CD14-positive monocyte (primary cell): ENCODE results near the gene GRIA1. TPM values are rescaled to one million over a fixed set of nuclear protein-coding genes. Genes with fewer than 3 reads are reported as not detected.

ENCODE experiments used
- DNase-seq, 3 donors: peaks; one replicate each; pipeline ENCODE4 v3.0.0-alpha.2; 2011 to 2022
- H2AFZ ChIP-seq: 2 replicates; pipeline ENCODE4 v1.6.0; 2012; ENCODE audit warnings: mild to moderate bottlenecking, low read depth, low read length, inconsistent platforms; ENCODE audit not compliant: insufficient read depth, poor library complexity, severe bottlenecking
- H3K27ac ChIP-seq, 2 donors: 1 replicate in 1 of 2; 2 replicates in 1 of 2; pipeline ENCODE4 v1.5.1; 2012 to 2013; ENCODE audit warnings: low read length in 2 of 2, control low read depth in 1 of 2, inconsistent platforms in 1 of 2, low read depth in 1 of 2, mild to moderate bottlenecking in 1 of 2
- H3K27me3 ChIP-seq, 2 donors: one replicate each; pipeline versions ENCODE4 v1.6.0 to v1.6.1; 2011 to 2013; ENCODE audit warnings: low read length in 2 of 2; ENCODE audit not compliant: control insufficient read depth in 2 of 2, insufficient read depth in 2 of 2
- H3K36me3 ChIP-seq, 2 donors: replicated peaks in 1 of 2; 1 replicate in 1 of 2; 2 replicates in 1 of 2; pipeline versions ENCODE4 v1.5.1 to v1.6.1; 2012 to 2013; ENCODE audit warnings: low read length in 2 of 2, control low read depth in 1 of 2, inconsistent platforms in 1 of 2, mild to moderate bottlenecking in 1 of 2; ENCODE audit not compliant: insufficient read depth in 2 of 2, control insufficient read depth in 1 of 2
- H3K4me1 ChIP-seq, 2 donors: 1 replicate in 1 of 2; 2 replicates in 1 of 2; pipeline versions ENCODE4 v1.5.1 to v1.6.1; 2012 to 2013; ENCODE audit warnings: low read length in 2 of 2, control low read depth in 1 of 2, inconsistent platforms in 1 of 2, mild to moderate bottlenecking in 1 of 2, moderate library complexity in 1 of 2; ENCODE audit not compliant: insufficient read depth in 2 of 2, control insufficient read depth in 1 of 2
- H3K4me2 ChIP-seq: replicated peaks from 2 replicates; pipeline ENCODE3; 2012; ENCODE audit warnings: low read length, moderate library complexity, mild to moderate bottlenecking; ENCODE audit not compliant: poor library complexity, severe bottlenecking; ENCODE audit errors: extremely low read depth
- H3K4me3 ChIP-seq, 3 experiments: fragments of 200-600 bp in 1 of 3; sonication (generic) in 1 of 3; replicated peaks in 1 of 3; 1 replicate in 2 of 3; 2 replicates in 1 of 3; pipeline ENCODE4 v1.5.1; 2011 to 2013; ENCODE audit warnings: low read length in 3 of 3, mild to moderate bottlenecking in 3 of 3, control low read depth in 2 of 3, low read depth in 2 of 3, inconsistent platforms in 1 of 3, moderate library complexity in 1 of 3
- H3K79me2 ChIP-seq: 2 replicates; pipeline ENCODE4 v1.6.0; 2012; ENCODE audit warnings: mild to moderate bottlenecking, control low read depth, inconsistent platforms, low read length, moderate library complexity; ENCODE audit not compliant: insufficient read depth
- H3K9ac ChIP-seq: 2 replicates; pipeline ENCODE4 v1.6.0; 2017; ENCODE audit warnings: low read length, mild to moderate bottlenecking; ENCODE audit not compliant: insufficient read depth, poor library complexity, severe bottlenecking
- H3K9me3 ChIP-seq, 2 donors: replicated peaks in 1 of 2; 1 replicate in 1 of 2; 2 replicates in 1 of 2; pipeline versions ENCODE4 v1.5.1 to v1.6.1; 2012 to 2013; ENCODE audit warnings: low read length in 2 of 2, control low read depth in 1 of 2; ENCODE audit not compliant: control insufficient read depth in 1 of 2, insufficient read depth in 1 of 2
- H4K20me1 ChIP-seq: 2 replicates; pipeline ENCODE4 v1.6.0; 2012; ENCODE audit warnings: mild to moderate bottlenecking, low read length, control low read depth, moderate library complexity; ENCODE audit not compliant: insufficient read depth
- H3K27ac Mint-ChIP-seq, 7 donors: one replicate each; pipeline ENCODE4 v1.8.0; 2020; ENCODE audit warnings: mild to moderate bottlenecking in 7 of 7, mixed read lengths in 7 of 7, moderate library complexity in 6 of 7, inconsistent platforms in 2 of 7
- H3K27me3 Mint-ChIP-seq, 3 donors: one replicate each; pipeline ENCODE4 v1.8.0; 2021 to 2022; ENCODE audit warnings: low read depth in 3 of 3, mild to moderate bottlenecking in 3 of 3, mixed read lengths in 3 of 3, moderate library complexity in 3 of 3, inconsistent platforms in 1 of 3
- H3K36me3 Mint-ChIP-seq, 2 donors: one replicate each; pipeline ENCODE4 v1.8.0; 2020; ENCODE audit warnings: mixed read lengths in 2 of 2, inconsistent platforms in 1 of 2, mild to moderate bottlenecking in 1 of 2
- H3K4me1 Mint-ChIP-seq: one replicate; pipeline ENCODE4 v1.8.0; 2020; ENCODE audit warnings: mild to moderate bottlenecking, mixed read lengths
- H3K4me3 Mint-ChIP-seq, 2 donors: one replicate each; pipeline ENCODE4 v1.8.0; 2020; ENCODE audit warnings: mild to moderate bottlenecking in 2 of 2, mixed read lengths in 2 of 2, moderate library complexity in 1 of 2
- H3K9me3 Mint-ChIP-seq, 7 donors: one replicate each; pipeline ENCODE4 v1.8.0; 2020 to 2022; ENCODE audit warnings: mixed read lengths in 7 of 7, mild to moderate bottlenecking in 6 of 7, moderate library complexity in 6 of 7, inconsistent platforms in 2 of 7
- WGBS: methylation state at CpG from one replicate; pipeline ENCODE4 v1.1.5; 2013; ENCODE audit warnings: missing lambda C conversion rate; ENCODE audit not compliant: insufficient coverage; 5-methylcytosine and 5-hydroxymethylcytosine counted together
- intact Hi-C, 2 donors: fragments of 100-400 bp; cut with micrococcal nuclease; formaldehyde crosslinking; loops; one replicate each; pipeline versions ENCODE4 v1.15.0 to v1.15.1; 2023
- polyA plus RNA-seq, 3 donors: library from polyadenylated mRNA; depleted of rRNA in 1 of 3; unstranded in 2 of 3; stranded (reverse) in 1 of 3; fragments of 300-500 nt in 2 of 3; fragments of >200 nt in 1 of 3; fragmentation: Illumina TruSeq in 2 of 3; gene quantifications; 1 replicate in 2 of 3; 2 replicates in 1 of 3; pipeline ENCODE4 v1.2.3, GENCODE V29; 2012 to 2021
- TF ChIP-seq, protein P1 (sequence below): fragments of 200-600 bp; IDR thresholded peaks from one replicate; pipeline ENCODE4 v1.8.0; 2022; ENCODE audit warnings: antibody characterized with exemption, mild to moderate bottlenecking

Gene GRIA1
- polyA plus RNA-seq, 3 donors = not detected

DNA sequence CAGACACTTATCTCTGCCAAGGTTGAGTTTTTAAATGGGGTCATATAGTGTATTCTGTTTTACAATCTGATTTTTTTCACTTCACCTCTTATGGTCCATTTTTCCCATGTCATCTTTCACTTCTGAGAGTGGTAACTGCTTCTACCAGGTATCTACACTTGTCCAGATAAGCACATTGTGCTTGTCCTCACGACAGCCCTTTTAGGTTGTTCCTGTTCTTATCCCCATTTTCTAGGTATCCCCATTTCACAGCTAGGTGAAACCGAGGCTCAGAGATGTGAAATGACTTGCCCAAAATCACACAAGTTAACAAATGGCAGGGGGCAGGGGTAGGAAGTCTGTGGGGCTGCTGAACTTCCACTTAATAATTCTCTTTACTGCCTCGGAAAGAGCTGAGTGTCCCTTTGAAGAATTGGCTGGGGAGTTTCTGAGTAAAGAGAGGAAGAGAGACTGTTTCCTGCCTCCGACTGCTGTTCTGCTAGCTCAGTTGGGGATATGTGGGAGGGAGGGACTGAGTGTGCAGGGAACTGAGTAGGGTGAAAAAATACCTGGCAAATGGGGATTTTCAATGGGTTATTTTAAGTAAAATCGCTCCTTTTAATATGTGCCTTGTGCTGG lies 255.4 kb downstream of the GRIA1 start:
- H3K27me3 ChIP-seq = no peaks in the 10 kb centered on the region
- intact Hi-C loops = no loop called here
- DNase-seq = no peak
- H3K9me3 Mint-ChIP-seq = peaks cover 0 to 5% (median 2%) of the 10 kb centered on the region in 7 donors
- H3K9me3 ChIP-seq = no peaks in the 10 kb centered on the region
- no peaks in the 10 kb centered on the region for H4K20me1 ChIP-seq
- H3K27ac Mint-ChIP-seq = no peak overlapping the region
- no peaks in the 10 kb centered on the region for H3K4me1 Mint-ChIP-seq
- no peaks in the 10 kb centered on the region for H3K4me1 ChIP-seq
- H3K27ac ChIP-seq = no peak overlapping the region
- H3K79me2 ChIP-seq = no peaks in the 10 kb centered on the region
- H3K27me3 Mint-ChIP-seq = peaks cover 0 to 2% (median 1%) of the 10 kb centered on the region in 3 donors
- no peak overlapping the region for H2AFZ ChIP-seq
- H3K4me3 Mint-ChIP-seq = no peak overlapping the region
- WGBS = 0% methylated on average over 2 of the region's 5 CpGs
- TF ChIP-seq, protein P1, sequence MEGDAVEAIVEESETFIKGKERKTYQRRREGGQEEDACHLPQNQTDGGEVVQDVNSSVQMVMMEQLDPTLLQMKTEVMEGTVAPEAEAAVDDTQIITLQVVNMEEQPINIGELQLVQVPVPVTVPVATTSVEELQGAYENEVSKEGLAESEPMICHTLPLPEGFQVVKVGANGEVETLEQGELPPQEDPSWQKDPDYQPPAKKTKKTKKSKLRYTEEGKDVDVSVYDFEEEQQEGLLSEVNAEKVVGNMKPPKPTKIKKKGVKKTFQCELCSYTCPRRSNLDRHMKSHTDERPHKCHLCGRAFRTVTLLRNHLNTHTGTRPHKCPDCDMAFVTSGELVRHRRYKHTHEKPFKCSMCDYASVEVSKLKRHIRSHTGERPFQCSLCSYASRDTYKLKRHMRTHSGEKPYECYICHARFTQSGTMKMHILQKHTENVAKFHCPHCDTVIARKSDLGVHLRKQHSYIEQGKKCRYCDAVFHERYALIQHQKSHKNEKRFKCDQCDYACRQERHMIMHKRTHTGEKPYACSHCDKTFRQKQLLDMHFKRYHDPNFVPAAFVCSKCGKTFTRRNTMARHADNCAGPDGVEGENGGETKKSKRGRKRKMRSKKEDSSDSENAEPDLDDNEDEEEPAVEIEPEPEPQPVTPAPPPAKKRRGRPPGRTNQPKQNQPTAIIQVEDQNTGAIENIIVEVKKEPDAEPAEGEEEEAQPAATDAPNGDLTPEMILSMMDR = no peak
- H3K4me2 ChIP-seq = no peak overlapping the region
- H3K9ac ChIP-seq = no peak overlapping the region
- H3K4me3 ChIP-seq = no peak overlapping the region
- H3K36me3 ChIP-seq = no peaks in the 10 kb centered on the region
- H3K36me3 Mint-ChIP-seq = no peaks in the 10 kb centered on the region

DNA sequence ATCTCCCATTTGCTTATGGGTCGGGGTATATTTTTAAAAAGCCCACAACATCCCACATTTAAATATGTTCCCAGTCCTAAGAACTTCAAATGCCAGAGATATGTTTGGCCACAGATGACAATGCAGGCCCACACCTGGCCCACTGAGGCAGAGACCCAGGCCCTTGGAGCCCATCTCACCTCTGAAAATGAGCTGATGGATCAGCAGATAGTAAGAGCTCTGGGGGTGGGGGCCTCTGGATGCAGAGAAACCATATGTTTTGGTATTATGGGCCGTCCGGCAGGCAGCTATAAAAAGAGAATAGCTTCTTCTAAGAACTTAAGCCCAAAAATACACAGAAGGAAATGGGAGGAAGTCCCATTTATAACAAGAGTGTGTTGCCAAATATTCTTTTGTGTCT lies 256.0 kb downstream of the GRIA1 start:
- Histone ChIP-seq H3K9me3 (no peaks in the 10 kb centered on the region), H4K20me1 (no peaks in the 10 kb centered on the region), H3K27ac (no peak overlapping the region), H3K79me2 (no peaks in the 10 kb centered on the region), H3K27me3 (no peaks in the 10 kb centered on the region), H3K4me2 (no peak overlapping the region), H3K36me3 (no peaks in the 10 kb centered on the region), H2AFZ (no peak overlapping the region), H3K4me1 (no peaks in the 10 kb centered on the region), H3K9ac (no peak overlapping the region), H3K4me3 (no peak overlapping the region)
- Mint-ChIP-seq H3K4me3 (no peak overlapping the region), H3K4me1 (no peaks in the 10 kb centered on the region), H3K9me3 (peaks cover 0 to 5% (median 2%) of the 10 kb centered on the region in 7 donors), H3K27me3 (peaks cover 0 to 2% (median 1%) of the 10 kb centered on the region in 3 donors), H3K36me3 (no peaks in the 10 kb centered on the region), H3K27ac (no peak overlapping the region)
- TF ChIP-seq, protein P1 = no peak
- intact Hi-C loops = no loop called here
- no peak for DNase-seq
- no CpG with 5 or more reads among the region's 3 CpGs for WGBS
